GM19193 (cell line): ENCODE measurements around the gene RAPGEF3.

Source experiments
- POLR2A ChIP-seq: IDR thresholded peaks from 4 replicates; pipeline ENCODE4 v1.6.1; 2011; ENCODE audit not compliant: insufficient read depth, insufficient read length; ENCODE audit errors: extremely low read depth

The RAPGEF3 gene

DNA sequence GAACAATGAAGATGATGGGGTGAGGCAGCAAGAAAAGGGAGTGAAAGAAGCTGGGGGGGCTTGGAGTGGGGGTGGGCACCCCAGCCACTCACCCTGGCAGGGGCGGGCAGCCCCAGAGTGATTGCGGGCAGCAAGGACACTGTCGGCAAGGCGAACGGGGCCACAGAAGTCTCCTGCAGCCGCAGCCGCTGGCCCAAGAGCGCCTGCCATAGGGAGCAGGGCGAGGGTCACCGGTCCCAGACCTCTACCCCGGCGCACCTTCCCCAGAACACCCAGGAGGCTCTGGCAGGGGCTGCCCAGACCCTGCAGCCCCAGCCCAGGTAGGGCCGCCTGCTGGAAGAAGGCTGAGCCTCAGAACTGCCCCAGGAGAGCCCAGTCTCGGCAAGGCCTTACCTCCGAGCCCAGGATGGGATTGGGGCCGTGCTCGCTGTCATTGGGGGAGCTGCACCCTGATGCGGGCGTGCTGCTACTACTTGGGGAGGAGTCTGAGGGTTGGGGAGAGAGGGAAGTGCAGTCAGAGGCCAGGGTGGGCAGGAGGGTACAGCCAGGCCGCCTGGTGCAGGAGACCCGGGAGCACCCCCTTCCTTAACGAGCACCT lies 37.2 kb upstream of the RAPGEF3 start:
- TF ChIP-seq POLR2A = no peak

DNA sequence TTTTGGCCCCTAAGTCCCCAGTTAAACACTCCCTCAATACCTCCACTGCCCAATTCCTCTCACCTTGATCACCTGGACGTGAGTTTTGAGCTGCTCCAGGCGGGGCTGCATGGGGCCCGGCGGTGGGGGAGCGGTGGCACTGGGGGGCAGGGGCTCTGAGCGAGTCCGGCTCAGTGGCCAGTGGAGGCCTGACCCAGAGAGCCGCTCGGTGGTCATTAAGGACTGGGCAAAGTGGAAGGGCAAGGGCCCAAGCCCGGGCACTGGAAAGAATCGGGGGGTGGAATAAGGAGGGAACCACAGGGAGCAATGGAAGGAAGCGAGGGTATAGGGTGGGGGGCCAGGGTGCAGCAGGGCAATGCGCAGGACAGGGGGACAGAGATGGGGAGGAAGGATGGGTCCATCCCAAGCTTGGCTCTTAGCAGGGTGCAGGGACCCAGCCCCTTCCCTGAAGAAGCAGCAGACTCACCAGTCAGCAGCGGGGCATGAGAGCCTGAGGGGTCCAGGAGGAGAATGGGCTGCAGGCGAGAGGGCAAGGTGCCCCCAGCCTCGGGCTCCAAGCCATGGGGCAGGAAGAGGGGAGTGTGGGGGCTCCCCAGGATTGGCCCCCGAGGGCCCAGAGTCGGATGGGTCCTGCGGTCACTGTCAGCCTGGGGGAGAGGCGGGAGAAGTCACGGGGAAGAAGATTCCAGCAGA lies 36.6 kb upstream of the RAPGEF3 start:
- TF ChIP-seq POLR2A = no peak

DNA sequence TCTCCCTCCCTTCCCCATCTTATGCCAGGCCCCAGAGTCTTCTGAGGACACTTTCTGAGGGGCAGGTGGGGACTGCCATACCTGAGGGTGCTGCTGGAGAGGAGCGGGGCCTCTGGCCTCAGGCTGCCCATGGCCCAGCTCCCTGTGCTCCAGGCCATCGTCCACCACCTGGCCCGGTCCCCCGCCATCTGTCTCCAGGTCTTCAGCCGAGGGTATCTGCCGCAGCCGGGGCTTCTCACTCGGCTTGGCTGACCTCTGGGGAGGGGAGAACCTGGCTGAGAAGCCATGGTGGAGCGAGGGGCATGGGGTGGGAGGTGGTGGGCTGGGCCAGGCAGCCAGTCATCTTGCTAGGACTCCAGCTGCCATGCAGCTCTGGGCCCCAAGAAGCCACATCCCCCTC lies 36.0 kb upstream of the RAPGEF3 start:
- TF ChIP-seq POLR2A = no peak

DNA sequence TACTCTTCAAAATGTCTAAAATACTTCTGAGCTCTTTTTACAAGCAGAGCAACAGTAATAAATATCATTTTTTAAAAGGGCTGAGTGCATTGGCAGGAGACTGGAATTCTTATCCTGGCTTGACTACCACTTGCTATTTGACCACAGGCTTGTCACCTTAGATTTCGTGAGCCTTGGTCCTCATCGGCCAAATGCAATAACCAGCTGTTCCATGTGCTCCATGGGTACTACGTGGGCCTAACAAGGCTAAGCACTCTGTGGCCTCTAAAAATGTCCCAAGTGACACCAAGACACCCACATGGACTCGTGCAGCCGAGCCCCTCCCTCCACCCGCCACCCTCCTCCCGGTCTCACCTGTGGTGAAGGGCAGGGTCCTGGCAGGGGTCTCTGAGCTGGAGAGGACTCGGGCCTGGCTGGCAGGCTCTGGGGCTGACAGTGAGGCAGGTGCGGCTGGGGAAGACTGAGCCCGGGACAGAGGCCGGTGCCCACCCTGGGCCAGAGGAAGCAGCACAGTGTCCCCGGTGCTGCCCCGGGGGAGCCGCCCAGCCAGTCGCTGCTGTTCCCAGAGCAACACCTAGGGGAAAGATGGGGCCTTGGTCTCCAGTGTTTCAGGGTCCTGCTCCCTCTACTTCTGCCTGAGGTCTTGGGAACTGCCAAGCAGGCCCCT lies 34.5 kb upstream of the RAPGEF3 start:
- TF ChIP-seq POLR2A = no peak

DNA sequence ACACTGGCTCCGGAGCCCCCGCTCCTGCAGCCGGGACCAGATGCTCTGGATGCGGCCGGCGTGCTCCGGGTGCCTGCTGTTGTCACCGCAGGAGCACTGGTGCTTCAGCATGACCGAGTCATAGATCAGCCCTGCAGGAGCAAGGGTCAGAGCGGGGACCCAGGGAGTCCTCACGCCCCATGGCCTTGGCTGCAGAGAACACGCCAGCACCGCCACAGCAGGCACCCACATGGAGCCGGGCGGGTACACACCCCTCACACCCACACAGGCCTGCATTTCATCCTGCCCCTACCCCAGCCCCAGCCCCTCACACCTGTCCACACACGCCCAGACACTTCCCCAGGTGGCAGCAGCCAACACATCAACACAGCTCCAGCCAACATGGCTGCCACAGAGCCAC lies 33.2 kb upstream of the RAPGEF3 start:
- no peak for TF ChIP-seq POLR2A

DNA sequence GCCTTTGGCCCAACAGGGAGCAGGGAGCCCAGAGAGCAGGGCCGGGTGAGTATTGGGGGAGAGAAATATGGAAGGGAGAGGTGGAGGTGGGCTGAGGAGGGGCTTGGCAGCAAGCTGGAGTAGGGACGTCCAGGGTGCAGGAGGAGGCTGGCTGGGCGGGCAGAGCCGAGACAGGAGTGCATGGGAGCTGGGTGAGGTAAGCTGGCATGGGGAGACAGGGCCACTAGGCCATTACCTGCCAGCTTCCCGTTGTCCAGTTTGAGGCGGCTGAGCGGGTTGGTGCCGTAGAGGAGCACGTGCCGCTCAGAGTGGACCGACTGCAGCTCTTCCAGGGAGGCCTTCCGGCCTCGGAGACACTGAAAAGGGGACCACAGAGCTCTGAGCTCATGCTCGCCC lies 32.7 kb upstream of the RAPGEF3 start:
- no peak for TF ChIP-seq POLR2A

DNA sequence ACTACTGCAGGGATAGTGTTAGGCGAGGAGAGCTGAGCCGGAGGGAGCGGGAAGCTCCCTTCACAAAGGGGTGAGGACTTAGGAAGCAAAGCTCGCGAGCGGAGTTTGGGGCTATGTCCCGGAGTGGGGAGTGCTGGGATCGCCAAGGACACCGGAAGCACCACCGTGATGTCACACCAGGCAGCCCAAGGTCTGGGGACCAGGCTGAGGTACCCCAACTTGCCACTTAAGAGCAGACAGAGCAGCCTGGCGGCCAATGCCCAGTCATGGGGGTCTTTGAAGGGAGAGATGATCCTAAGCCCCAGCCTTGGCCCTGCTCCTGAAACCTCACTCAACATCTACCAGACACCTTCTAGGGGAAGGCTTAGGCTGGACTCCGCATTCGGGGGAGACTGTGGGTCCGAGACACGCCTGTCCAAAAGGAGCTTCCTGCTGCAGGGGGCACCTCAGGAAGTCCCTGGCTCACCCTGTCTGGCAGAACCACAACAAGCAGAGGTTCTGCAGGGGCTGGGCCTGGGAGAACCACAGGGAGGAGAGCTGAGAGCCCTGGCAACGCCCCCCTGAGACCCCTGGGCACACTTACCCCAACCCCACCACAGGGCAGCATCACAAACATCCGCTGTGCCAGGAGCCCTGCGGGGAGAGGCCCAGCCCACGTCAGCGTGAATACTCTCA lies 32.1 kb upstream of the RAPGEF3 start:
- no peak for TF ChIP-seq POLR2A

DNA sequence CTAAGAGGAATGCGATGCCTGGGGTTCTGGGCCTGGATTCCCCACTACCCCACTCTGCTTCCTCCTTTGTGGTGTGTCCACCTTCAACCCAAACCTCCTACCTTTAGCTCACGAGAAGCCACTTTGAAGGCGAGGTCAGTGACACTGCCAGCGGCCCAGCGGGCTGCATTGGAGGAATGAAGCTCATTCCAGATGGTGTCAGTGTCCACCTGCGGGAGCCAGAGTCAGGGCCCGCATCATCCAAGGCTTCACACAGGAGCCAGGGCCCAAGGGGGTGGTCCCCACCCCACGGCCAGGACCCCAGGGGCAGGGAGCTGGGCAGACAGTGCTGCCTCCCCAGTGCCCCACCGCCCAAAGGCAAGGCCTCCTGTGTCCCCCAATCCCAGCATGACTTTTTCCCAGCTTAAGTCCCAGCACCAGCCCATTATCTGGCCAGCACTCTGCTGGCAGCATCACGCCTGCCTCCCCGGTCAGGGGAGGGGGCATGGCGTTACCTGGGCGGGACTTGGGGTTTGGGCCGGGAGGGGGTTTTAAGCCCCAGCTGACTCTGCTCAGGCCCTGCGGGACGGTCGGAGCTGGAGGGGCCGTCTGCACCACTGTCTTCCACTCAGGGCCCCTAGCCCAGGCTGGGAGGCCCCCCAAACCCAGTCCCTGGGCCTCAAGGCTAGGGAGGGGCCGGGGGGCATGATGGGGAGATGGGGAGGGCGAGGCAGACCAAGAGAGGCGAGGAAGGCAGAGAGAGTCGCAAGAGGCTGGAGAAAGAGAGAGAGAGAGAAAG lies 31.2 kb upstream of the RAPGEF3 start:
- TF ChIP-seq POLR2A = no peak

DNA sequence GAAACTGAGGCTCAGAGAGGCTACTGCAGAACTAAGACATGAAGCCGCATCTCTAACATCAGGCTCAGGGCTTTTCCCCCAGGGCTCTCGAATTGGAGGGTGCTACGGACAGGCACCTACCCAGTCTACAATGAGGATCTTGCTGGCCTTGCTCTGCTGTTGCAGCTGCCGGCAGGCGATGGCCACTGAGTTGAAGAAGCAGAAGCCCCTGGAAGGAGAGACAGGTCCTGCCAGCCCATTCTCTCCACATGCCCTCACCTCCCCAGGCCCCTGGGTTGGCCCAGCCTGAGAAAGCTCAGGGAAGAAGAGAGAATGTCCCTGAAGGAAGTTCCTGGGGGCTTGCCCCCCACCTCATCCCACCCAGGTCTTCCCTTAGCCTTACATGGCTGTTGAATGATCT lies 30.5 kb upstream of the RAPGEF3 start:
- no peak for TF ChIP-seq POLR2A

DNA sequence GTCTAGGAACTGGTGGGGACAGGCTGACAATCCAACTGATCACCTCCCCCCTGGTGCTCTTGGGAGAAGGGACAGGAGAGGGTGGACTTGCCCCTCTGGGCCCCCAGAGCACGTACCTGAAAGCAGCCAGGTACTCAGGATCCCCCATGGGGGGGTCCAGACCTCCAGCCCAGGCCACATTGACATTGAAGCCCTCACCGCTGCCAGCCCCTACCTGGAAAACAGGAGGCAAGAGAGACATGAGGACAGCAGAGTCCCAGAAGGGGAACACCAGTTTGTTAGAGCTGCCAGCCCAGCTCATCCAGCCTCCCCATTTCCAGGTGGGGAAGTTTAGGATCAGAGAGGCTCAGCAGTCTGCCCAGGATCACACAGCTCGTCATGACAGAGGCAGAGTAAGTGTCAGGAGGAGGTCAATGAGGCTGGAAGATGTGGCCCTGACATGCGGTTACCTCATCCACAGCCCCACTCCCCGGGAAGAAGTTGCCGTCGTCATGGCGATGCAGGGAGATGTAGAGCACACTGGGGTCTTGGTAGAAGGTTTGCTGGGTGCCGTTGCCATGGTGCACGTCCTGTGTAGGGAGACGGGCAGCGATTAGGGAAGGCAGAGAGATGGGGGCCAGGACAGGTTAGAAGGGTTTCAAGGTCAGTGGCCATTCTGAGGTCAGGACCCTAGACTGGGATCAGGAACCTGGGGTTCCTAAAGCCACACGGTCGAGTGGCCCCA lies 29.1 kb upstream of the RAPGEF3 start:
- TF ChIP-seq POLR2A = no peak

DNA sequence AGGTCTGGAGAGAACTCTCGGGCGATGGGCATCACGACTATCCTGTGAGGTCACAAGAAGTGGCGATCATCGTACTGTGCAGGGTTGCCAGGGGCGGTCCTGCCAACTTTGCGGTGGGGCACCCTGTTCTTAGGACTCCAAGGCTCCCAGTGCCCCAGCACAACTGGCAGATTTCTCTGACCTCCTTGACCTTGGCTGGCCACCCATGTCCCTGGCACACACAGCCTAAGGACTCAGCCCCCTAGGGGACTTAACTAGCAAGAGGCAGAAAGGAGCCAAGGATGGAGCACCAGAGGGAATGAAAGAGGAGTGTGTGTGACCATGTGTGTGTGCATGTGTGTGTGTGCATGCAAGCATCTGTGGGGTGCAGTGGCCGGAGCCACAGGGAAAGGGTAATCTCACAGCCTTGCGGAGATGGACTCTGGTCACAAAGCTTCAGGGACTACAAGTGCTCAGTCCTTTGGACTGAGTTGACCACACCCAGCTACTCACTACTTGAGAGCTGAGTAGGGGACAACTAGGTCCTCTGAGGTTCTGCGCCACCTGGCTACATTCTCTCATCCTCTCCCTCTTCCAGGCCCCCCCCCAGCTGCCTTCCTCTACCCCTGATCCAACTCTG lies 28.1 kb upstream of the RAPGEF3 start:
- TF ChIP-seq POLR2A = no peak

DNA sequence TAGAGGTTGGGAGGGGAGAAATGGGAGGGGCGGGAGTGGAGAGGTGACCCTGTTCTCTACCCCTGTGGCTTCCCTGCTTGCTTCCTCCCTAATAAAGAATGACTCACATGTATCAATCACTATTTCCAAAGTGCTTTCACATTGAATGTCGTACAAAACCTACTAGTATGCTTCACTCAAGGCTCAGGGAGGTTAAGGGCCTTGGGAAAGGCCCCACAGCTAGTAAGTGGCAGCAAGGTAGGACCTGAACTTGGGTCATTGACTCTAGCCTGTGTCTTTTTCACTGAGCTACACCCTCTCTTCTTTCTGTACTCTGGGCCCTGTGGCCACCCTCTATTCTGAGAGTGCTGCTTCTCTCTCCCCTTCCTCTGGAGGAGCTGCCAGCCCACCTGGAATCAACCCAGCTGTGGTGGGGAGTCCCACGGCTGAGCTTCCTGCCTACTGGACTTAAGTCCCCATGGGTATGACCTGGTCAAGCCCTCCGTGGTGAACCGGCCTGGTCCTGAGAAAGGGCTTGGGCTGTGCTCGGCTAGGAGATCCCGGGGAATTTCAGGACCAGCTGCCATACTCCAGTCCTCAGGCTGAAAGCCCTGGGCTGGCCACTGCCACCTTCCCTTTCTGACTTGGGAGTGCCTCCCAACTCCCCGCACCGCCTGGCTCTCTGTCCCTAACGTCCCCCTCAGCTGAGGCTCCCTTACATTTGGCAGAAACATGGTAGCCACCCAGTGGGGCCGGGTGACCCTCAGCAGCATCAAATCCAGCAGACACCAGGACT lies 27.4 kb upstream of the RAPGEF3 start:
- TF ChIP-seq POLR2A = no peak
